Liver (tissue), 9 donors: ENCODE data around the gene ASAP2. TPM values are rescaled to one million over a fixed set of nuclear protein-coding genes. Genes with fewer than 3 reads are reported as not detected.
A peak's percentile ranks its signal among the peaks of the same experiment; 100 is the strongest.

Source experiments
- DNase-seq: peaks from one replicate; pipeline ENCODE4 v3.0.0-alpha.2; 2017; ENCODE audit warnings: low spot score
- H3K27ac ChIP-seq, 2 donors: one replicate each; pipeline ENCODE4 v1.7.0; 2013; ENCODE audit warnings: inconsistent platforms in 2 of 2, low read length in 2 of 2, control low read depth in 1 of 2, low read depth in 1 of 2, mild to moderate bottlenecking in 1 of 2
- H3K27me3 ChIP-seq, 4 donors: one replicate each; pipeline versions ENCODE4 v1.6.1 to v1.7.0; 2013; ENCODE audit warnings: low read length in 3 of 4, inconsistent platforms in 1 of 4, mild to moderate bottlenecking in 1 of 4, moderate library complexity in 1 of 4; ENCODE audit not compliant: control insufficient read depth in 4 of 4, insufficient read depth in 4 of 4
- H3K36me3 ChIP-seq, 4 donors: one replicate each; pipeline versions ENCODE4 v1.6.1 to v1.7.0; 2013; ENCODE audit warnings: low read length in 3 of 4, mild to moderate bottlenecking in 3 of 4, low read depth in 1 of 4, moderate library complexity in 1 of 4; ENCODE audit not compliant: control insufficient read depth in 4 of 4, insufficient read depth in 3 of 4
- H3K4me1 ChIP-seq, 4 donors: one replicate each; pipeline versions ENCODE4 v1.6.1 to v1.7.0; 2013; ENCODE audit warnings: low read length in 3 of 4, mild to moderate bottlenecking in 3 of 4, moderate library complexity in 1 of 4; ENCODE audit not compliant: control insufficient read depth in 4 of 4, insufficient read depth in 4 of 4
- H3K4me3 ChIP-seq, 3 donors: one replicate each; pipeline versions ENCODE4 v1.6.1 to v1.7.0; 2013; ENCODE audit warnings: low read length in 3 of 3, control low read depth in 1 of 3, low read depth in 1 of 3, mild to moderate bottlenecking in 1 of 3
- H3K9ac ChIP-seq, 2 donors: one replicate each; pipeline ENCODE4 v1.7.0; 2013; ENCODE audit warnings: low read length in 2 of 2, mild to moderate bottlenecking in 2 of 2, moderate library complexity in 2 of 2, control low read depth in 1 of 2, low read depth in 1 of 2
- H3K9me3 ChIP-seq, 4 donors: one replicate each; pipeline versions ENCODE4 v1.6.1 to v1.7.0; 2013; ENCODE audit warnings: low read length in 3 of 4; ENCODE audit not compliant: control insufficient read depth in 4 of 4
- ATF3 ChIP-seq: IDR thresholded peaks from 2 replicates; pipeline ENCODE4 v1.6.1; 2016; ENCODE audit warnings: antibody characterized with exemption
- CTCF ChIP-seq: fragments of 150-350 bp; IDR thresholded peaks from 2 replicates; pipeline ENCODE4 v1.5.1; 2017; ENCODE audit warnings: improper control_type of control experiment, low read depth, low read length; ENCODE audit not compliant: missing input control
- EGR1 ChIP-seq, 2 donors: IDR thresholded peaks; 2 replicates each; pipeline ENCODE4 v1.6.1; 2016 to 2018; ENCODE audit warnings: antibody characterized with exemption in 2 of 2, low read depth in 2 of 2
- FOXA1 ChIP-seq: IDR thresholded peaks from 2 replicates; pipeline ENCODE4 v1.6.1; 2016; ENCODE audit warnings: antibody characterized with exemption
- FOXA2 ChIP-seq: IDR thresholded peaks from 2 replicates; pipeline ENCODE4 v1.6.1; 2016; ENCODE audit warnings: antibody characterized with exemption
- GABPA ChIP-seq, 2 donors: IDR thresholded peaks in 1 of 2; conservative IDR thresholded peaks in 1 of 2; 2 replicates each; pipeline ENCODE4 v1.6.1; 2016; ENCODE audit warnings: antibody characterized with exemption in 2 of 2, mild to moderate bottlenecking in 1 of 2, moderate library complexity in 1 of 2
- HNF4A ChIP-seq, 2 donors: conservative IDR thresholded peaks; 2 replicates each; pipeline ENCODE4 v1.6.1; 2016; ENCODE audit warnings: antibody characterized with exemption in 2 of 2, mild to moderate bottlenecking in 2 of 2
- HNF4G ChIP-seq: IDR thresholded peaks from 2 replicates; pipeline ENCODE4 v1.6.1; 2016; ENCODE audit warnings: antibody characterized with exemption
- JUND ChIP-seq, 2 donors: IDR thresholded peaks; 2 replicates each; pipeline ENCODE4 v1.6.1; 2016; ENCODE audit warnings: antibody characterized with exemption in 2 of 2
- MAX ChIP-seq: IDR thresholded peaks from 2 replicates; pipeline ENCODE4 v1.6.1; 2016; ENCODE audit warnings: antibody characterized with exemption
- NR2F2 ChIP-seq: IDR thresholded peaks from 2 replicates; pipeline ENCODE4 v1.6.1; 2016; ENCODE audit warnings: antibody characterized with exemption
- RAD21 ChIP-seq, 2 donors: IDR thresholded peaks; 2 replicates each; pipeline ENCODE4 v1.6.1; 2016; ENCODE audit warnings: antibody characterized with exemption in 2 of 2, mild to moderate bottlenecking in 2 of 2
- REST ChIP-seq: IDR thresholded peaks from 2 replicates; pipeline ENCODE4 v1.6.1; 2016; ENCODE audit warnings: antibody characterized with exemption, mild to moderate bottlenecking
- RXRA ChIP-seq, 2 donors: IDR thresholded peaks; 2 replicates each; pipeline ENCODE4 v1.6.1; 2017 to 2018; ENCODE audit warnings: antibody characterized with exemption in 2 of 2, mild to moderate bottlenecking in 1 of 2
- SP1 ChIP-seq: IDR thresholded peaks from 2 replicates; pipeline ENCODE4 v1.6.1; 2018; ENCODE audit warnings: antibody characterized with exemption, mild to moderate bottlenecking
- YY1 ChIP-seq: IDR thresholded peaks from 2 replicates; pipeline ENCODE4 v1.6.1; 2016; ENCODE audit warnings: antibody characterized with exemption, mild to moderate bottlenecking
- ZBTB33 ChIP-seq: IDR thresholded peaks from 2 replicates; pipeline ENCODE4 v1.6.1; 2016; ENCODE audit warnings: antibody characterized with exemption
- WGBS: extraction: QIAGEN DNeasy Blood & Tissue Kit; methylation state at CpG from one replicate; pipeline ENCODE4 v1.1.7; 2013; 5-methylcytosine and 5-hydroxymethylcytosine counted together
- polyA plus RNA-seq, 2 donors: library from polyadenylated mRNA; stranded (reverse) in 1 of 2; unstranded in 1 of 2; fragments of 200-250 nt in 1 of 2; fragments of >200 nt in 1 of 2; fragmentation: Nextera tagmentation in 1 of 2; extraction: Ambion mirVana in 1 of 2; gene quantifications; one replicate each; pipeline versions ENCODE4 v1.2.1 to v1.2.3, GENCODE V29; 2013 to 2015
- total RNA-seq, 2 donors: library from RNA; depleted of rRNA; stranded (reverse); fragments of >200 nt; gene quantifications; one replicate each; pipeline ENCODE4 v1.2.3, GENCODE V29; 2014
- donor health status: healthy.
- donor health status: healthy.
- donor health status: healthy.
- donor health status: healthy.
- donor health status: healthy.

Gene ASAP2
- total and polyA plus RNA-seq, 4 donors = 0.36 to 5.9 (median 2.6) TPM

- no peak overlapping the region for H3K27ac ChIP-seq
- H3K9ac ChIP-seq = no peak overlapping the region
- DNase-seq = no peak
- no peak overlapping the region for H3K4me3 ChIP-seq
- WGBS = 85% methylated on average over 1 of the region's 1 CpG
- H3K9me3 ChIP-seq = no peaks in the 10 kb centered on the region
- peaks cover 7 to 29% (median 20%) of the 10 kb centered on the region in 4 donors for H3K4me1 ChIP-seq
- TF ChIP-seq FOXA2 (no peak), NR2F2 (no peak), YY1 (no peak), EGR1 (IDR thresholded peaks at IDR 0.05; ENCODE audit: low read depth in 2 of 2) (no peak), CTCF (no peak), RAD21 (IDR thresholded peaks at IDR 0.05) (no peak), HNF4A (conservative IDR thresholded peaks at IDR 0.05) (no peak), REST (no peak), RXRA (IDR thresholded peaks at IDR 0.05) (no peak), GABPA (IDR thresholded peaks at IDR 0.05 in 1 of 2, conservative IDR thresholded peaks at IDR 0.05 in 1 of 2) (no peak)
- no peaks in the 10 kb centered on the region for H3K36me3 ChIP-seq
- H3K27me3 ChIP-seq = peaks cover 0 to 2% (median 0%) of the 10 kb centered on the region in 4 donors
Measured at GRCh38 chr2:9208875-9209274, 2.3 kb downstream of the ASAP2 start.

- Histone ChIP-seq H3K9ac (no peak overlapping the region), H3K27ac (no peak overlapping the region), H3K4me1 (peaks cover 7 to 29% (median 17%) of the 10 kb centered on the region in 4 donors), H3K27me3 (peaks cover 0 to 2% (median 0%) of the 10 kb centered on the region in 4 donors), H3K4me3 (no peak overlapping the region), H3K9me3 (no peaks in the 10 kb centered on the region), H3K36me3 (no peaks in the 10 kb centered on the region)
- TF ChIP-seq ATF3 = no peak
- no peak for TF ChIP-seq MAX
- no peak for TF ChIP-seq HNF4G
- TF ChIP-seq REST = no peak
- no peak for TF ChIP-seq FOXA2
- no peak for TF ChIP-seq SP1
- no peak for TF ChIP-seq ZBTB33
- no peak for TF ChIP-seq JUND (IDR thresholded peaks at IDR 0.05)
- no peak for TF ChIP-seq YY1
- TF ChIP-seq EGR1 (IDR thresholded peaks at IDR 0.05; ENCODE audit: low read depth in 2 of 2) = no peak
- no peak for TF ChIP-seq FOXA1
- TF ChIP-seq CTCF = no peak
- peak; percentile 36 for TF ChIP-seq NR2F2
- TF ChIP-seq HNF4A (conservative IDR thresholded peaks at IDR 0.05) = peak in 1 of 2 donors; percentile 64
- TF ChIP-seq RAD21 (IDR thresholded peaks at IDR 0.05) = no peak
- 30% methylated on average over 2 of the region's 2 CpGs for WGBS
- DNase-seq = no peak
Measured at GRCh38 chr2:9210030-9210429, 3.4 kb downstream of the ASAP2 start.
